Pons (tissue), 1 donor: ENCODE results near the gene ZNF646.

ENCODE experiments used
- DNase-seq: peaks from one replicate; pipeline ENCODE4 v3.0.0-alpha.2; 2016; ENCODE audit warnings: low spot score

The ZNF646 gene

DNA sequence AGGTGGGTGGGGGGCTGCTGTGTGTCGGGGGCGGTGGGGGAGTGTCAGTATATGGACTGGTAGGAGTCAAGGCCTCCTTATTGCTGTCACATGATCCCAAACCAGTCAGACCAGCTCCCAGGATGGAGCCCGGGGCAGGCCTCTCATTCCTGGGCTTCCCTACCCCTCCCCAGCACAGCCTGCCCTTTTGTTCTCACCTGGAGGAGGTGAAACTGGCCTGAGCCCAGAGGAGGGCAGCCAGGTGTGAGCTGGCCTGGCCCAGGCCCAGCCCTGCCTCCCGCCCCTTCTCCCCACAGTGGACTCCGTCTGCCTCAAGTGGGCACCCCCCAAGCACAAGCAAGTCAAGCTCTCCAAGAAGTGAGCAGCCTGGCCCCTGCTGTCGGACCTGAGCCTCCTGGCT, 56.7 kb downstream of the ZNF646 start:
- DNase-seq: no peak

DNA sequence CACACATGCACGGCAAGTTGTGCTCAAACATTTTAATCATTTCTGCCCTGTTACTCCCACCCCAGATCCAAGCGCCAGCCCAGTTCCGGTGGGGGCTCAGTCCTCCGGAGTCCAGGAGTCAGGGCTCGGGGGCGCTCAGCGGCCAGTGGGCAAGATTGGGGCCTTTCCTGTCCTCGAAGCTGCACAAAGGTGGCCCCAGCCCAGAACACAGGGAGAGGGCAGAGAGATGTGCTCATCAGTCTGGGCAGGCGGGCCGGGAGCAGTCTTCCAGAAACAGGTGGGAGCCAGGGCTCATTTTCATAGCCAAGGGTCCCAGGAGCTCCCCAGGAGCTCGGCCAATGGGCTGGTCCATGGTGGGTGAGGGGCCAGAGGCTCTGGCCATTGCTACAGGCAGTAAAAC, 57.2 kb downstream of the ZNF646 start:
- no peak for DNase-seq

DNA sequence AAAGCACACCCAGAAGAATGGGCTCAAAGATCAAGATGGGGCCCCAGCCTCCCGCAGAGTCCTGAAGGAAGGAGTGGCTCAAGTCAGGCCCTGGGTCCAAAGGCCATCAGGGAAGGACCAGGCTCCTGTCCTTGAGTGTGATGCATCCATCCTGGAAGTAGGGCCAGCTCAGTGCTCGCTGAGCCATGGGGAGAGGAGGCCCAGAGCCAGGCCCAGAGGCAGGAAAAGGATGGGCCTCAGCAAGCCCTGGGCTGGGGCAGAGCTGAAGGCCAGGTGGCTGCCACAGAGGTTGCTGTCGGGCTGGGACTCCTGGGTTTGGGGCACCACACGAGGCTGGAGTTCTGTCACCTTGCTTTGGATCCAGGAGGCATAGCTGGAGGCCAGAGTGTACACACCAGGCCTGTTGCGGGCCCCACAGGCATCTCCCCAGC, 57.6 kb downstream of the ZNF646 start:
- DNase-seq: no peak

DNA sequence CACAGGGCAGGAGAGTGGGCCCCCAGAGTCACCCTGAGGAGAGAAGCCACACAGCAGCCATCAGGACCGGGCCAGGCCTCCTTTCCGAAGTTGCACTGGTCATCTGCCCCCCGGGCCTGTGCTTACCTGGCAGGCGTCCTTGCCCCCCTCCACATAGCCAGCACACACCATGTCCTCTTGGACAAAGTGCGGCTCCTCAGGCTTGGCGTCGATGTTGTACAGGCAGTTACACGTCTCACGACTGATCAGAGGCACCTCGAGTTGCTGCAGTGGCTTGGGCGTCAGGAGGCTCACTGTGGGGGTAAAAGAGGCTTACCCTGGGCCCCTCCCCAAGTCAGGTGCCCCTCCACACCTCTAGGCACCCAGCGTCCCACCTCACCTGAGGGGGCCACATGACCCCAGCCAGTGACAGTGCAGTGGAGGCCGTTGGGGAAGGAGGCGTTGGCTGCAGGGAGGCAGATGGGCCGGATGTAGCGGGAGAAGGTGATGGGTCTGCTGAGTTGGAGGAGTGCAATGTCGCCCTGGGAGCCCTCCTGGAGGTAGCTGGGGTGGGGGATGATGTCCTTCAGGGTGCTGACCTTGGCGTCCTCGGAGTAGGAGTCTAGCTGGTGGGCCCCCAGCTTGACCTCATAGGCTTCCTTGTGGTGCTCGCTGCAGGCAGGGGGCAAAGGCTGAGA, 58.2 kb downstream of the ZNF646 start:
- no peak for DNase-seq

DNA sequence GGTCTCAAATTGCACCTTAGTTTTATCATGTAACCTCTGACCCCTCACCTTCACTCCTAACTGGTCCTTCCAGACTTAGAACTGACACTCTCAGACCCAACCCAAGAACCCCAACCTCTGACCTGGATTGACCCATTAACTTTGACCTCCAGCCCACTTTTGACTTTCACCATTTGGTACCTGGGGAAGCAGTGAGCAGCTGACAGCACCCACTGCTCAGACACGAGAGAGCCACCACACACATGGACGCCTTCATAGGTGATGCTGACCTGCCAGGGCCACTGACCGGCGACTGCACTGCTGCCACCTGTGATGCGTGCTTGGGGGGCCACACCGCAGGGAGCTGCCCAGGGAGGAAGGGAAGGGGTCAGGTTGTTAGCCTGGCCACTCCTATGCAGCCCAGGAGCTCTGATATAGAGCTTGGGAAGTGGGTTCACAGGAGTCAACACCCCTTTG, 58.9 kb downstream of the ZNF646 start:
- DNase-seq: no peak
